ENCODE data around the gene SCUBE3.

Gene SCUBE3

DNA sequence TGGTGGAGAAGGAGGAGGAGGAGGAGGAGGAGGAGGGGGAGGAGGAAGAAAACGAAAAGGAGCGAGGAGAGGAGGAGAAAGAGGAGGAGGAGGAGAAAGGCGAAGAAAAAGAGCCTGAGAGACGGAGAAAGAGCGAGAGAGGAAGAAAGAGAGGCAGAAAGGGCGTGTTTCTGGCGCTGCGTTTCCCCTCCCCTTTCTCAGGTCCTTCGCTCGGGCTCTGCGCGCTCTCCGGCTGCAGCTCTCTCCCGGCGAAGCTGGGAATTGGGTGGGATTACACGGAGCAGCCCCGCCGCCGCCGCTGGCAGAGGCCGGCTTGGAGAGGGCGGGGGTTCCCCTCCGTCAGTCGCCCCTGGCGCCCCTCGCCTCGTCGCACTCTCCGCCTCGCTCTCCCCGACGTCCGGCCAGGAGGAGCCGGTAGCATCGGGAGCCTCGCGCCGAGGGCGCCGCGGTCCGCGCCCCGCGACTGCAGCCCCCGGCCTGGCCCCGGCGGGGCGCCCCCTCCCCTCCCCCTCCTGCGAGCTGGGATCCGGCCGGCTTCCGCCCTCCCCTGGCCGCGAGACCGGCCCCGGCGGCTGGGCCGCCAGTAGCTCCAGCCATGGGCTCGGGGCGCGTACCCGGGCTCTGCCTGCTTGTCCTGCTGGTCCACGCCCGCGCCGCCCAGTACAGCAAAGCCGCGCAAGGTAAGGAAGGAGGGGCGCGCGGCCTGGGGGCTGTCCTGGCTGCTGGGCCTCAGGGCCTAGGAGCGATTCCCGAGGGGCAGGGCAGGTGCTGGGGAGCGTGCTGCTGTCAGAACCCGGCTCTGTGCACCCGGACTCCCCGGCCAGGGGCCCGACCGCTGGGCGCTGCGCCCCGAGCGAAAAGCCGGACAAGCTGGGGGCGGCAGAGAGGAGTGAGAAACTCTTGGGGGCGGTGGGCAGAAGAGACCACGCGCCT lies at the start of gene SCUBE3:
Gene SCUBE3 (plus strand): TSS at position 133 of the 933 bp plus-strand sequence. CDS start 463 bp downstream, at position 596.
- no peak for DNase-seq (ENCODE audit: low read depth in 3 of 3)

DNA sequence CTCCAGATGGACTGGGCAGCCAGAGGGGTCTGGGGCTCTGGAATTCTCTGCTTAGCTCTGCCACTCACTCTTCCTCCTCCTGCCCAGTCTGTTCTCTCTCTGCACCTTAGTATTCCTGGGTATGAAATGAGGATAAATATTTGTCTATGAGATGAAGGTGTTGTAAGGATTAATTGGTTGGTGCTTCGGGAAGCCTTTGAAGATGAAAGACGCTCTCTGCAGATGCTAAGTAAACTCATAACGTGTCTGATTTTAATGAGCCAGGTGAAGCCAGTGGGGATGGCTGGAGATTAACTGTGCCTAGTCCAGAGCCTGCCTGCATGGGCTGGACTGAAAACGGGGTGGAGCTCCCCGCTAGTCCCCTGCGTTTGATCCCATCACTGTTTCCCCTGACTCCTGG lies 49.5 kb upstream of the SCUBE3 start:
- no peak for DNase-seq (ENCODE audit: low read depth in 3 of 3)

DNA sequence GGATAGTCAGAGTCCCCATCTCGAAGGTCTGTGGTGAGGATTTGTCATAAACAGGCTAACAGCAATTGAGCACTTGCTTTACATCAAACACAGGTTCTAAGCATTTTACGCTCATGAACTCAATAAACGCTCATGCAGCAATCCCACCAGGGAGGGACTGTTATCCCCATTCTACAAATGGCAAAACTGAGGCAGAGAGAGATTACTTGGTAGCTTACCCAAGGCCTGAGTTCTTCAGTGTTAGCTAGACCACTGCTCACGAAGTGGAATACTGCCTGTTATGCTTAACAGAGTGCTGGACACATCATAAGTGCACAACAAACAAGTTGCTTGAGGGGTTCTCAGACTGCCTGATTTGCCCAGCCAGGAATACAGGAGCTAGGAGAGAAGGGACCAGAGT lies 48.9 kb upstream of the SCUBE3 start:
- DNase-seq (ENCODE audit: low read depth in 3 of 3) = no peak

DNA sequence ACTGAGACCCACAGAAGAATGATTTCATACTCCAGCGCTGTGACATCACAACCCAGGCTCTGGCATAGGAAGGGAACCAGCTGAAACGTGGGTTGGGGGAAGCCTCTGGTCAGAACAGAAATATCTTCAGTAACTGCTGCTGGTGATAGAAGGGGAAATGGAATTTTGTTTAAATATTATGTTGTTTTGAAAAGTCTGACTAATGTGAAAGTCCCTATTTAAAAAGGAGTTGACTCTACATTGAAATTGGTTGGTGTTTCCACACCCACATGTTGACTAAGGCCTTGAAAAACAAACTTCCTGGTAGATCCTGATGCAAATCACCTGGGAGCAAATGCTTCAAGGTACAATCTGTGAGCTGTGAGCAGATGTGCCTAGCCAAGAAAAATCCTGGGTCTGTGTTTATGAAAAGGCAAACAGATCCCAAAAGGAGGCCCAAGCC lies 48.1 kb upstream of the SCUBE3 start:
- DNase-seq (ENCODE audit: low read depth in 3 of 3) = no peak

DNA sequence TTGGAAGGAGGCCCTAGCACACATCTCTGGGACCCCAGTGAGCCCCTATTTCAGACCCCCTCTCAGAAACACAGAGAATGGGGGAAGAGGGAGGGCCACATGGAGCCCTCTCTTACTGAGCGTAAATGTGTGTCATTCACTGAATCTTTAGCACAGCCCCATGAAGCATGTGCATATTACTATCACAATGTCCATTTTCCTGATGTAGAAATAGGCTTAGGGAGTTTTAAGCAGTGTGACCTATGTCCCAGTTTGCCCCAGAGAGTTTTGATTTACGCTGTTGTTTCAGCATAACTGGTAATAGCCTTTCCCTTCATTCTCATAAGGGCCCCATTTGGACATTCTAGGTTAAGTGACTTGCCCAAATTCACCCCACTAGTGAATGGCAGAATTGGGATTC lies 47.6 kb upstream of the SCUBE3 start:
- DNase-seq (ENCODE audit: low read depth in 3 of 3) = no peak

DNA sequence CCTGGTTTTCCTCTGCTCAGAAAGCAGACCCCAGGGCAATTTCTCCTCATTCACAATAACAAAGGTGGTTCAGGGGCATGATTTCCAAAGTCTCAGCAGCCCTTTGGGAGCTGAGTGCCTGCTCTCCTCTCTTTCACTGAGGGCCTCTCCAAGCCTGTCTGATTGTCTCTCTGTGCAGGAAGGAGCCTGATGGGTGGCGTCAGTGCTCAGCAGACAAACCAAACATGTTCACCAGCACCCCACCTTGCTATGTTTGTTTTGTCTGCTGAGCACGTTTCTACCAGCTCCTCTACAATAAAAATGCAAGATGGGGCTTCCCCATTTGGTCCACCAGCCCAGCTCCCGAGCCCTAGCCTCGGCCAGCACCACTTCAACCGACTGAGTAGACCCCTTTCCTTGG lies 47.2 kb upstream of the SCUBE3 start:
- DNase-seq (ENCODE audit: low read depth in 3 of 3) = no peak

DNA sequence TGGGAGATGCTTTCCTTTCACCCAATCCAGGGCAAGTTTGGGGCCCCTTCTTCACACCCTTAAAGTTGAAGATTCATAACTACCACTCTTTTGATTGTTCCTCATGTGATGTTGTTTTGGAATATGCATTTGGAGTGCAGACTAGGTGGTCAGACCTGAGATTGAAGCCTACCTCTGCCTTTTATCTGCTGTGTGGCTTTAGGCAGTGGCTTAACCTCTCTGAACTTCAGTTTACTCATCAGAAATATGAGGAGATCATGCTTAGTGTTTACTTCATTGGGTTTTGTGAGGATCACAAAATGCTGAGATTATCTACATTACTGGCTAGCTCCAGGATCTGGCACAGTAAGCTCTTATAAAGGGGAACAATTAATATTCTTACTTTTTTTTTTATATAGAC lies 46.3 kb upstream of the SCUBE3 start:
- DNase-seq (ENCODE audit: low read depth in 3 of 3) = no peak

DNA sequence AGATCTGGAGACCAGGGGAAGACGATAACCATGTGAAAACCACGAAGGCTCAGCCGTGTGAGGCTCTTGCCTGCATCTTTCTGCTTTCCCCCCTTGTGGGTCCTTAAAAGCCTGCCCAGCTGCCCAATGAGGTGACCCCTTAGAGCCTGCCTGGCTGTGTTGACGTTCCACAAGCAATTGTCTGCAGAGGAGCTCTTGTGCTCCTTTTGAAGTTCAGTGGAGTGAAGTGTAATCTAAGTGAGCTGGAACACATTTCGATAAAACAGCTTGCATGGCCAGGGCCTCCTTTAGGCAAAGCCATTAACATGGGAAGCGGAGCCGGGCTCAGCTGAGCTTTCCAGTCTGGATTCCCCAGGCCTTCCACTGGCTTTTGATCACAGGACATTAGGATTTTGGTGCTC lies 45.3 kb upstream of the SCUBE3 start:
- DNase-seq (ENCODE audit: low read depth in 3 of 3) = no peak

DNA sequence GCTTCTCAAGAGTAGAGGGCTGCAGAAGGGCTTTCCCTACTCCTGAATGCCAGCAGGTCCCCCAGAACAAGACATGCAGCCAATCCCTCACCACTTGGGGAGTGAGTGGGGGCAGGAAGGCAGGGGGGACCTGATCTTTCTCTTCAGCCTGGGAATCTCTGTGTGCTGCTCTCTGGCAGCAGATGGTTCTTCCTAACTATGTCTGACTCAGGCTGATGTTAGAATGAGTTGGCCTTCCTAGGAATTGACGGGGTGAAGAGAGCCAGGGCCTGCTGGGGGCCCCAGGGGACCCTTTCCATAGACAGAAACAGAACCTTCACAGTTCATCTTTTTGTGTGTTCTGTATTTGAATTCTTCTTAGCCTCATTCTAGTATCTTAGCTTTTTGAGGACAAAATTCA lies 43.6 kb upstream of the SCUBE3 start:
- DNase-seq (ENCODE audit: low read depth in 3 of 3) = no peak

DNA sequence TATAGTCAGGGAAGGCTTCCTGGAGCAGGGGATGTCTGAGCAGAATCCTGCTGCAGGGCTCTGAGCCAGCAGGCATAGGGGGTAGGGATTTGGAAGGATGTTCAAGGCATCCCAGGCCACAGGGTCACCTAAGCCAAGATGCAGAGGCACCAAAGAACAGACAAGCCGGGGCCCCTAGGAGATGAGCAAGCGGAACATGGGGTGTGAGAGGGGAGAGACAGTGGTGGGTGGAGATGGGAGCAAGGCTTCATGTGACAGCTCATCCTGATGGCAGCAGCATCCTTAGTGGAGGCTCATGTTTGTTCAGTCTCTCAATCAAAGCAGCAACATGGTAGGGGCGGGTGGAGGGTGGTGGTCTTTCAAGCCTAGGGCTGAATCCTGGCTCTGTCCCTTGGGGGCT lies 42.9 kb upstream of the SCUBE3 start:
- no peak for DNase-seq (ENCODE audit: low read depth in 3 of 3)

DNA sequence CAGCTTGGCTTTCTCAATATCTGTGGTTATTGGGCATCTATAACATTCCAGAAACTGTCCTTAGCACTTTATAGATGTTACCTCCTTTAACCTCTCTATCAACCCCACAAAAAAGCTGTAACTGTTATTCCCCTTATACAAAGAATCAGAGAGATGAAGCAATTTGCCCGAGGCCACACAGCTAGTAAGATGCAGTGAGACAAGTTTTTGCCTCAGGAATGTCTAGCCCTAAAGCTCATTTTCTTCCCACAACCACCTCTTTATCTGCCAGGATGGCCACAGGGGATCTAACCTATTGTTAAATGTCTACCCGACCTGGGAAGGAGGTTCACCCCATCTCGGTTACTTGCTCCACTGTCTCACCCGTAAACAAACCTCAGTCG lies 40.7 kb upstream of the SCUBE3 start:
- DNase-seq (ENCODE audit: low read depth in 3 of 3) = no peak

DNA sequence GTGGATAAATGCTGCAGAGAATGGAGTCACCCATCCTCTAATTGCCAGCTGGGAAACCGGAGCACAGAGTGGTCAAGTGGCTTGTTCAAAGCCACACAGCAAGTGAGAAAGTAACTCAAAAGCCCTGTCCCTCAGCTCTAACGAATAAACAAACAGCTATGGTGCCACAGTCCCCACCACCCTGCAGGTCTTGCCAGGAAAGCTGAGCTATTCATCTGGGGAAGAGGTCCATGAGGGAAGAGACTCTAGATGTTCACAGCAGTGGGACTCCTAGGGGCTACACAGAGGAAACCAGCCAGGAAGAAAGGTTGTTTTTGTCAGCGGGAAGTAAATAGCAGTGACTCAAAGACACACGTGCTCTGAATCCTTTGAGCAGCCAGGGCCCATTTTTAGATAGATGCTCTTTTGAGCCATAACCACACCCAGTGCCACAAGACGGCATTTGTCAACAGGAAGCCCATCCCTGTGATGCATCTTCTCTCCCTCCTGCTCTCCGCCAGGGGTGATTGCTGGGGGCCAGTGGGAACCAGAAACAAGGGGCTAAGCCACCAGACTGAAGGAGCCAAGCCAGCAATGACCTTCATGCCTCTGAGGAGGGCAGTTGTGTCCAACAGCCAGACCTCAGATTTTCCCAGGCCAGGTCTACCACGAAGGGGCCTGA lies 40.2 kb upstream of the SCUBE3 start:
- no peak for DNase-seq (ENCODE audit: low read depth in 3 of 3)

DNA sequence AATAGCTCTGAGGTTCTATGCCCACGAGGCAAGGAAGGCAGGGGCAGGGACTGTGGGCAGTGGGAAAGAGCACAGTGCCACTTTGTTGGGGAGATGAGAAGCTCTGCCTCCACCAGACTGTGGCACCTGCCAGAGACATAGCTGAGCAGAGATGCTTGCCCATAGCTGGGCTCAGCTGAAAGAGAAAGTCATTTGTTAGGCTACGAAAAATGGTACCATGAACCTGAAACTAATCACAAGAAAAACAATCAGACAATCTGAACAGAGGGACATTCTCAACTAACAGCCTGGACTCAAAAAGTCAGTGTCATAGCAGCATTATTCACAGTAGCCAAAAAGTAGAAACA lies 39.7 kb upstream of the SCUBE3 start:
- no peak for DNase-seq (ENCODE audit: low read depth in 3 of 3)

DNA sequence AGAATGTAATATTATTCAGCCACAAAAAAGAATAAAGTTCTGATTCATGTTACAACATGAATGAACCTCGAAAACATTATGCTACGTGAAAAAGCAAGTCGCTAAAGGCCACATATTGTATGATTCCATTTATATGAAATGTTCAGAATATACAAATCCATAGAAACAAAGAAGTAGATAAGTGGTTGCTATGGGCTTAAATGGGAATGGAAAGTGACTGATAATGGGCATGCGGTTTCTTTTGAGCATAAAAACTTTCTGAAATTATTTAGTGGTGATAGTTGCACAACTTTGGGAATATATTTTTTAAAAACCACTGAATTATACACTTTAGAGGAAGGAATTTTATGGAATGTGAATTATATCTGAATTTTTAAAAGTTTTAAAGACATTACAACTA lies 39.3 kb upstream of the SCUBE3 start:
- DNase-seq (ENCODE audit: low read depth in 3 of 3) = no peak

DNA sequence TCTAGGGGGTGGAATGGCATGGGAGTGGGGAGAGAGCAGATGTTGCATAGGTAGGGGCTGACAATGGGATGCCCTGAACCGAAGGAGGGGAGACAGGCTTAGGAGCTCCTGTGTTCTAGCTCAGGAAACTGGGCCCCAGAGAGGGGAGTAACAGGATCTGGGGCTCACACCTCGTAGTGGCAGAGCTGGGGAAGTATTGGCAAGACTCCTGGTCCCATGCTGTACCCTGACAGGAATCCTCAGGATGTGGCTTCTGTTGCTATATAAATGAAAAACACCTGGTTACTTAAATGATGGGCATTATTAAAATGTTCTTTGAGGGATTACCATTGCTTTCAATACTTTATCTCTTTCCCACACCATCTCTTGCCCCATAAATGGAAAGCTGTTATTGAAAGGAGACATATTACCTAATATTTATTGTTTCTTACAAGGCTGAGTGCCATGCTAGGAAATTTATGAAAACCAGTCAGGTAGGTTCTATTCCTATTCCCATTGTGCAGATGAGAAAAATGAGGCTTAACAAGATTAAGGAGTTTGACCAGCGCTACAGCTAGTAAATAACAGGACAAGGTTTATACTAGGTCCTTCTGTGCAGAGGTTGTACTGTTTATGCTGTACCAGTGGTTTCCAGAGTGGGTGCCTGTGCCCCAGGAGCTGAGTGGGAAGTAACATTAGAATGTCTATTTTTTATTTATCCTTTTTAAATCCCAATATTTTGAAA lies 37.3 kb upstream of the SCUBE3 start:
- no peak for DNase-seq (ENCODE audit: low read depth in 3 of 3)

DNA sequence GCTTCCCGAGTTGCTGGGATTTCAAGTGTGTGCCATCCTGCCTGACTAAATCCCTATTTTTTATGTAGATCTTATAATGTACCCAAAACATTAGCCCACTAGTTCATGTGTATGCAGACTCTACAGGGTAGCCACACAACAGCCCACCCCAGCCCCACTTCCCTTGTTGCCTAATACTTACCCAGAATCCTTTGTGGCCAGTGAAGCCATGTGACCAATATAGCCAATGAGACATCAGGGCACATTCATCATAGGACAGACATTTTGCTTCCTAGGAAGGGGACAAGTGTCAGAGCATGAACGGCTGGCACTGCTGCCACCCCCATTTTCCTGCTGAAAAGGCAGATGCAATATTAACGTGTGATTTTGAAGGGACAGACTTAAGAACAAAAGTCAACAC lies 36.6 kb upstream of the SCUBE3 start:
- DNase-seq (ENCODE audit: low read depth in 3 of 3) = no peak

DNA sequence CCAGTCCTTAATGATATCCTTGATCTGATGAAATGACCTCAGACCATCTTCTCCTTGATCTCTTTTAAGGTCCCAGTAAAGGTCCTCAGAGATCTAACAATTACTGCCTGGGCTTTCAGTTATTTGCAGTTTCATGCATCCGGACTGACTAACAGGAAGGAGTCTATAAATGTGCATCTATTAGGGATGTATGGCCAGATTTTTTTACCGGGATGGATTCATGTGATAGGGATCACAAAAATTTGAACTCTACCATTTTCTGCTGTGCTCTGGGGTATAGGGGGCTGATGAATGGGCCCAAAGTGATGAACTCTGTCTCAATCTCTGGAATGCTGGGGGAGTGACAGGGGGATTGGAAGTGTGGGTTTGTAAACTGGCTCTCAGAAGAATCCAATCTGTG lies 36.2 kb upstream of the SCUBE3 start:
- no peak for DNase-seq (ENCODE audit: low read depth in 3 of 3)

DNA sequence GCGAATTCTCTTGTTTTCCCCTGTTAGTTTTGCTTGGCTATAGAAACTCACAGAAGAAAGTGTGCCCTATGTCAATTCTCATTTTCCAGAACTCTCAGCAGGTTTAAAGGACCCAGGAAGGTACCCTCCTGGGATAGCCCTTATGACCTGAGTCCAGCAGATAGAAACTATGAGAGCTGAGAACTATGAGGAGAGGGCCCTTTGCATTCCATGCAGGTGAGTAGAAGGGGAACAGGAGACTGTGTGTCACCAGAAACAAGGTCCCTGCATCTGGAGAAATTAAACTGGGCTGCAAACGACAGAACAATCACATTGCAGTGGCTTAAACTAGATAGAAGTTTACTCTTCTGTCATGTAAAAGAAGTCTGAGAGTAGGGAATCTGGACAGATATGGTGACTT lies 35.7 kb upstream of the SCUBE3 start:
- no peak for DNase-seq (ENCODE audit: low read depth in 3 of 3)

DNA sequence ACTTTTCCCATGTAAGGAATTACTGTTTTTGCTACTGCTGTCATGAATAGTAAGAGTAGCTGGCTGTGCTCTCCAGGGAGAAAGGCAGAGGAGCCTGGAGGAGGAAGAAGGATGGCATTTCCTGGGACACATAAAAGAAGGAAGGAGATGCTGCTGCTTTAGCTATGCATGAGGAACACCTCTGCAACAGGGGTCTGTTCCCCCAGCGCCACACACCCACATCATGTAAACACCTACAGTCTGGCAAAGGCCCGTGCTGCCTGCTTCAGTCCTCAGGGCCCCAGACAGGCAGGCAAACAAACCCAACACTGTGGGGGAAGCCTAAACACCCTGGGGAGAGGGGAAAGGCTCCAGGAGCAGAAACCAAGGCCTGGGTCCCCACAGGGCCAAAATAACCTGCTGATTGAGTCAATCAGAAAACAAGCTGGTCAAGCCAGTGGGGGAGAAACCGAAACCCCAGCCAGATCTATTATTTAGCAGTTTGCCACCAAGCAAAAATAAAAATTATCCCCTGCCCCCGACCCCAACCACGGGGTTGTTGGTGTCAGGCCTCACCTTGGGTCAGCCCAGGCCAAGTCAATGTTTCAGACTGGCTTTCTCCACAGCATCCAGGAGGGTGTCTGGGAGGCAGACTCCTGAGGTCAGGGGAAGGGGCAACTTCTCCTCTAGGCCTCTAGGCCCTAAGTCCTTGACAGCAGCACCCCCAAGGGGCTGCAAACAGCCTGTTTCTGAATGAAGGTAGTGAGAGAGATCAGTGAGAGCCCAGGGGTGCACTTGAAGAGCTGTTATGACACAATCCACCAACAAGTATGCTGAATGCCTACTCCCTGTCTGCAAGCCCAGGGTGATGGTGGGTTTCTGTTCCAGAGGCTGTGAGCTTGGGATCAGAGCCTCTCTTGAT lies 34.6 kb upstream of the SCUBE3 start:
- no peak for DNase-seq (ENCODE audit: low read depth in 3 of 3)

DNA sequence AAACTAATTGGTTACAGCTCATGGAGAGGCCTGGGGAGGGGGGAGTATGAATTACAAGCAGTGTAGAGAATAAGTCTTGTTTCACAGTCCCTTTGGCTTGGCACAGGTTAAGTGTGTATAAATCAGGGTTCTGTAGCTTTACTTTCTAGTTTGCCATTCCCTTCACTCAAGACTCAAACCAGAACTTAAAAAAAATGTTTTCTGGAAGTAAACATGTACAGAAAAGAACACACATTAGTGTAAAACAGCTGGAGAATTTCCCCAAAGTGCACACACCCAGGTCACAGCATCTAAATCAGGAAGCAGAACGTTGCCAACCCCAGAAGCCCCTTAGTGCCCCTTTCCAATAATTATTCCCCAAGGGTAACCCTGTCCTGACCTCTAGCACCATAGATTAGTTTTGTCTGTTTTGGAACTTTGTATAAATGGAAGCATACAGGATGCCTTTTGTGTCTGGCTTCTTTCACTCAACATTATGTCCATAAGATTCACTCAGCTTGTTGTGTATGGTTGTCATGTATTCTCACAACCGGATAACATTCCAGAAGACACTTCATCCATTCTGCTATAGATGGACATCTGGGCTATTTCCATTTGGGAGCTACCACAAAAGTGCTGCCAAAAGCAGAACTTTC lies 33.7 kb upstream of the SCUBE3 start:
- no peak for DNase-seq (ENCODE audit: low read depth in 3 of 3)

DNA sequence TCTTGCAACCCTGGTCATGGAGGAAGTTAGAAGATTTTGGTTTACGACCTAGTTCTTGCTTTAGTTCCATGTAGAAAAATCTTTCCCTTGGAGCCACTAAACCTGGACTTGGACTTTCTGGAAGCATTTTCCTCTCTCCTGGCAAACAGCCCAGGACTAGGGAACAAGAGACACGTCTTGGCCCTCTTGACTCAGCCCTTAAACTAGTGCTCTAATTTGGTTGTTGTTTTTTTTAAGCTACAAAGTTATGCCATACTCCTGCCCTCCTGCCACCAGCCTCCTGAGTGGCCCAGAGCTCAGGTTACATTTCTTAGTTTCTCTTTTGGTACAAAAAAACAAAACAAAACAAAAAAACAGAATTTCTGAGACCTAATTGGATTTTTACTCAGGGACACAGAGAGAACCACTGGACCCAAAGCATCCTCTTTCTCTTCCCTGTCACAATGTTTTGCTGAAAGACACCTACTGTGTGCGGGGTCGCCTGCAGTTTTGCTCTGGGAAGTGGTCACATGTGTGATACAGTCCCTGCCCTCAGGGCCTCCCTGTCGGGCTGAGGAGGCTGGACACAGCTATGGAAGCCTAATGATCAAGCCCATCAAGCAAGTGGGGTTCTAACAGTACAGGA lies 32.3 kb upstream of the SCUBE3 start:
- no peak for DNase-seq (ENCODE audit: low read depth in 3 of 3)
